Inflammatory macrophage treated with lipopolysaccharide for 1 hour (primary cell): ENCODE measurements around the gene TAS2R16.
"Not testable (repeated sequence)": the region's sequence is repeated elsewhere in the genome, so short reads cannot be mapped to it uniquely, and the experiment has no call there.

Experiments used
- DNase-seq, 2 donors: peaks; one replicate each; pipeline ENCODE4 v3.0.0-alpha.2; 2020 to 2022

Gene TAS2R16

GRCh38 chr7:122970740-122971725, 24.5 kb downstream of the TAS2R16 start:
- no peak for DNase-seq

DNA sequence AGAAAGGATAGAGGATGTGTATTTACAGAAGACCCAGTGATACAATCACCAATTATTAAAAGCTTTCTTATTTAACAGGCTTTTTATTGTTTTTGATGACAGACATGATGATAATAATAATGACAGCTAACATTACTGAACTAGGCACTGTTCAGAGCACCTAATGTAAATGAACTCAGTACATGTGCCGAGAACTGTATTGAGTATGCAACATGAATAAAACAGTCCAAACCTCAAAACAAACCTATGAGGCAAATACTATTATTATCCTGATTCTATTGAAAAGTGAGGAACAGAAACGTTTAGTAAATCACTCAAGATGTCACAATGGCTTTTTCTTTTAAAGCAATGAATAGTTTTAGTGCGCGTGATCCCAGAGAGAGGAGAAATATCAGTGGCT, 27.1 kb downstream of the TAS2R16 start:
- no peak for DNase-seq

DNA sequence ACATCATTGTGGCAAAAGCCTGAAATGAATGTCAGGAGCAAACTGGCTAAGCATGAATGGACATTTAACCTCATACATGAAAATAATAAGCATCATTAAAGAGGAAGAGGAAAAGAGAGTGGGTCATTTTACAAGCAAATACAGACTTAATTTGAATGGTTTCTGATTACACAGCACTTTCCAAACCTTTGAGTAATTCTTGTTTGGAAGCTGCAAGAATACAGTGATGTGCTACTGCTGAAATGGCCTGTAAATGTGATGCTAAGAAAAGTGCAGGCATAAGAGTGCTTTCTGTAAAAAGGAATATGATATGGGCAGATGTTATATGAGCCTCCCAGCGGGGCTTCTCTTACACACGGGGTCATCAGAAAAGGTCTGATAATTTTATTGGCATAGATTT, 30.2 kb downstream of the TAS2R16 start:
- no peak for DNase-seq

GRCh38 chr7:122953678-122954077, 41.8 kb downstream of the TAS2R16 start:
- not testable (repeated sequence) for DNase-seq

GRCh38 chr7:122951006-122951405, 44.5 kb downstream of the TAS2R16 start:
- no peak for DNase-seq

- no peak for DNase-seq
These were observed 46.3 kb downstream of the TAS2R16 start for GRCh38 chr7:122949186-122949585.
